ENCODE measurements around the gene OR8A1.

OR8A1 gene

DNA sequence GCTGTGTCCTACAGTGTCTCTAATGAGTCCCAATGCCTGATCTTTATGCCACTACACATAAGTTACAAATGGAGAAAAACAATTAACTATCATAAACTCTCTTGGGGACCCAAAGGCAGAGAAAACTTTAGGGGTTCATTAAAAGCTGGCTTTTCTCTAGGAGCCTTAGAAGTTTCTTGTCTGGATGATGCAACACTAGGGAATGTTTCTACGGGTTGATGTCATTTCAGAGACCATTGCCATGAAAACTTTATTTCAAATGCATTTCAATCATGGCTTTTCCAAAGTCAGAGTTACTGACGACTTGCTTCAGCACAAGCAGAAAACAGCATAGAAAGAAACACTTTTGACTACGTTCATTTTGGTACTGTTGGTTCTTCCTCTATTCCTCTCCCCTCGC lies 17.8 kb upstream of the OR8A1 start:
- Histone ChIP-seq H2AFZ (ENCODE audit: low read length, unreplicated experiment) (no peak overlapping the region), H3K36me3 (ENCODE audit: insufficient read depth, low read length) (no peaks in the 10 kb centered on the region), H3K27me3 (ENCODE audit: insufficient read depth, low read length) (peaks cover 17% of the 10 kb centered on the region; the same call in 1 of the 2 replicates), H3K4me1 (ENCODE audit: control insufficient read depth, insufficient read depth, low read length, unreplicated experiment) (no peaks in the 10 kb centered on the region), H3K27ac (ENCODE audit: low read depth, low read length) (no peak overlapping the region), H3K79me2 (ENCODE audit: control insufficient read depth, insufficient read depth, low read length, unreplicated experiment) (no peaks in the 10 kb centered on the region), H3K4me3 (ENCODE audit: low read depth, low read length) (no peak overlapping the region)

DNA sequence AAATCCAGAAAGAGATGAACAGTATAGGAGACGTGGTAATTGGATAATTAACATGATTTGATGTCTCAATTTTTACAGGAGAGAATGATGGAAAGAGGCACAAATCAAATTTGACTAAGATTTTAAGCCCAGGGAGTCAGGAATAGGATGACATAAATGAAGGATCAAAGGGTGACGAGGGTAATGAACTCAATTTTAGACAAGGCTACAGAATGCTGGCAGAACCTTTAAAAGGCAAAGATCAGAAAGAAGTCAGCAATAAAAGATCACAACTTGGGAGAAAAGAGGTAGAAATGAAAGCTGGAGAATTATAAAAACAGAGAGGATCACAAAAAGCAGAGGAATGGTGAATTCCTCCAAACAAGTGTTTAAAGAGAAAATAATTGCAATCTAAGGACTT lies 13.0 kb upstream of the OR8A1 start:
- no peaks in the 10 kb centered on the region for H3K4me1 ChIP-seq (ENCODE audit: control insufficient read depth, insufficient read depth, low read length, unreplicated experiment)
- H3K79me2 ChIP-seq (ENCODE audit: control insufficient read depth, insufficient read depth, low read length, unreplicated experiment) = no peaks in the 10 kb centered on the region
- H3K36me3 ChIP-seq (ENCODE audit: insufficient read depth, low read length) = no peaks in the 10 kb centered on the region
- no peak overlapping the region for H2AFZ ChIP-seq (ENCODE audit: low read length, unreplicated experiment)
- H3K27me3 ChIP-seq (ENCODE audit: insufficient read depth, low read length) = peaks cover 40% of the 10 kb centered on the region
- H3K27ac ChIP-seq (ENCODE audit: low read depth, low read length) = no peak overlapping the region
- no peak overlapping the region for H3K4me3 ChIP-seq (ENCODE audit: low read depth, low read length)

DNA sequence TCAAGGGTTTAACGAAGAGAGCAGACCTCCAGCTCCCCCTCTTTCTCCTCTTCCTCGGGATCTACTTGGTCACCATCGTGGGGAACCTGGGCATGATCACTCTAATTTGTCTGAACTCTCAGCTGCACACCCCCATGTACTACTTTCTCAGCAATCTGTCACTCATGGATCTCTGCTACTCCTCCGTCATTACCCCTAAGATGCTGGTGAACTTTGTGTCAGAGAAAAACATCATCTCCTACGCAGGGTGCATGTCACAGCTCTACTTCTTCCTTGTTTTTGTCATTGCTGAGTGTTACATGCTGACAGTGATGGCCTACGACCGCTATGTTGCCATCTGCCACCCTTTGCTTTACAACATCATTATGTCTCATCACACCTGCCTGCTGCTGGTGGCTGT lies 363 bp downstream of the OR8A1 start:
- H3K4me3 ChIP-seq (ENCODE audit: low read depth, low read length) = no peak overlapping the region
- H2AFZ ChIP-seq (ENCODE audit: low read length, unreplicated experiment) = no peak overlapping the region
- H3K4me1 ChIP-seq (ENCODE audit: control insufficient read depth, insufficient read depth, low read length, unreplicated experiment) = no peaks in the 10 kb centered on the region
- H3K79me2 ChIP-seq (ENCODE audit: control insufficient read depth, insufficient read depth, low read length, unreplicated experiment) = no peaks in the 10 kb centered on the region
- no peak overlapping the region for H3K27ac ChIP-seq (ENCODE audit: low read depth, low read length)
- no peaks in the 10 kb centered on the region for H3K36me3 ChIP-seq (ENCODE audit: insufficient read depth, low read length)
- peaks cover 80% of the 10 kb centered on the region for H3K27me3 ChIP-seq (ENCODE audit: insufficient read depth, low read length)

DNA sequence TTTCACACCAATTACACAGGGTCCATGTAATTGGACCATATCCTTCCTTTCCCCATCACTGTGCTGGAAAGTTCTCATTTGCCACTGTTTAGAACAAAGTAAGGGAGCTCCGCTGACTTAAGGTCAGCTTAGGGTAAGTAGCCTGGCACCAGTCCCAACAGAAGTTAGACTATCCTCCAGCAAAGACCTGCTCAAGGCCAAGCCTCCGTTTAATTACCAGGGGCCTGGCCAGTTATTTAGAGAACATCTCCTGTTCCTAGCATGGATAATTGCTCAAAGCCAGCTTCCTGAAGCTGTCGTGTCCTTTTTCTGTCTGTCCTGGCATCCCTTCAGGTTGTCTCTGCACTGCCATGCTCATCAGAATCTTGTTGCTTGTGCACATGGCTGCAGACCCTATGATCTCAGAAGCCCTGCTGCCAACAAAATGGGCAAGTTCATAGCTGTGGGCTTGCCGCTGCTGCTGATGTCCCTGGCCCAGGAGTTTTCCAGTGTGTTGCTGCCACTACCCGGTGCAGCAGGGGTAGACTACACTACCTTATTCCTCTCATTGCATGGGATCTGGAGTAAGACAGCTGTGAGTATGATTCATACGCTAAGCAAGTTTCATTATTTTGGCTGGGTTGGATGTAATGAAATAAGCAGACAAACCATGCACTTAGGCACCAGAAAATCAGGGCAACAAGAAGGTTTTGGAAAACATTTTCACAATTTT lies 8.1 kb downstream of the OR8A1 start:
- Histone ChIP-seq H3K27ac (ENCODE audit: low read depth, low read length) (no peak overlapping the region), H3K4me3 (ENCODE audit: low read depth, low read length) (no peak overlapping the region), H2AFZ (ENCODE audit: low read length, unreplicated experiment) (no peak overlapping the region), H3K36me3 (ENCODE audit: insufficient read depth, low read length) (no peaks in the 10 kb centered on the region), H3K27me3 (ENCODE audit: insufficient read depth, low read length) (peaks cover 58% of the 10 kb centered on the region), H3K79me2 (ENCODE audit: control insufficient read depth, insufficient read depth, low read length, unreplicated experiment) (no peaks in the 10 kb centered on the region), H3K4me1 (ENCODE audit: control insufficient read depth, insufficient read depth, low read length, unreplicated experiment) (no peaks in the 10 kb centered on the region)

DNA sequence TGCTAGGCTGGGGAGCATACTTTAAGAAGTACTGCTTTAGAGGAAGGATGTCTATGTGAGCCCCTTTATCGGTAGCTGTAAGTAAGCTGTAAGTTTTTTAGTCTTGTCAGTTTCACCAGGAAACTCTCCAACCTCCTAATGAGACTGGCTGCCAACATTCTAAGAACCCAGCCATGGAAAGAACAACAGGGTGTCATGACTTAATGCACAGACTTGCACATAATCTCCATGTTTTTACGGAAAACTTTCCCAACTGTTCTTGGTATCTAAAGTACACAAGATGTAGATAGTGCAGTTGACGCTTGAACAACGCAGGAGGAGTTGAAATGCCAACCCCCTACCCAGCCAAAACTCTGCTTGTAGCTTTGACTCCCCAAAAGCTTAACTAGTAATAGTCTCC lies 9.0 kb downstream of the OR8A1 start:
- no peak overlapping the region for H3K4me3 ChIP-seq (ENCODE audit: low read depth, low read length)
- peaks cover 64% of the 10 kb centered on the region for H3K27me3 ChIP-seq (ENCODE audit: insufficient read depth, low read length)
- H2AFZ ChIP-seq (ENCODE audit: low read length, unreplicated experiment) = no peak overlapping the region
- H3K4me1 ChIP-seq (ENCODE audit: control insufficient read depth, insufficient read depth, low read length, unreplicated experiment) = no peaks in the 10 kb centered on the region
- H3K79me2 ChIP-seq (ENCODE audit: control insufficient read depth, insufficient read depth, low read length, unreplicated experiment) = no peaks in the 10 kb centered on the region
- H3K36me3 ChIP-seq (ENCODE audit: insufficient read depth, low read length) = no peaks in the 10 kb centered on the region
- H3K27ac ChIP-seq (ENCODE audit: low read depth, low read length) = no peak overlapping the region

DNA sequence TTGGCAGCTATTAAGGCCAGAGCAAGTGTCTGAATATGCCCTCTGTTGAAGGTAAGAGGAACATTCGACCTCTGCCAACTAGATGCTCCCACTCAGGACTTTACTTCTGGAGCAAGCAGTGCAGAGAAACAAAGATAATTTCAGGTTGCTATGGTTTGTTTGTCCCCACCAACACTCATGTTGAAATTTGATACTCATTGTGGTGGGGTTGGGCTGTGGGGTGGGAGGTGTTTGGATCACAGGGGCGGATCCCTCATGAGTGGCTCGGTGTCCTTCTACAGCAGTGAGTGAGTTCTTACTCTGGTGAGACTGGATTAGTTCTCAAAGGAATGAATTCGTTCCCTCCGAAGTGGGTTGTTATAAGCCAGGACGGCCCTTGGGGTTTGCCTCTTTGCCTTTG lies 12.0 kb downstream of the OR8A1 start:
- H3K27me3 ChIP-seq (ENCODE audit: insufficient read depth, low read length) = peaks cover 44% of the 10 kb centered on the region
- no peak overlapping the region for H3K4me3 ChIP-seq (ENCODE audit: low read depth, low read length)
- H3K79me2 ChIP-seq (ENCODE audit: control insufficient read depth, insufficient read depth, low read length, unreplicated experiment) = no peaks in the 10 kb centered on the region
- no peaks in the 10 kb centered on the region for H3K4me1 ChIP-seq (ENCODE audit: control insufficient read depth, insufficient read depth, low read length, unreplicated experiment)
- H3K27ac ChIP-seq (ENCODE audit: low read depth, low read length) = no peak overlapping the region
- H3K36me3 ChIP-seq (ENCODE audit: insufficient read depth, low read length) = no peaks in the 10 kb centered on the region
- H2AFZ ChIP-seq (ENCODE audit: low read length, unreplicated experiment) = no peak overlapping the region

DNA sequence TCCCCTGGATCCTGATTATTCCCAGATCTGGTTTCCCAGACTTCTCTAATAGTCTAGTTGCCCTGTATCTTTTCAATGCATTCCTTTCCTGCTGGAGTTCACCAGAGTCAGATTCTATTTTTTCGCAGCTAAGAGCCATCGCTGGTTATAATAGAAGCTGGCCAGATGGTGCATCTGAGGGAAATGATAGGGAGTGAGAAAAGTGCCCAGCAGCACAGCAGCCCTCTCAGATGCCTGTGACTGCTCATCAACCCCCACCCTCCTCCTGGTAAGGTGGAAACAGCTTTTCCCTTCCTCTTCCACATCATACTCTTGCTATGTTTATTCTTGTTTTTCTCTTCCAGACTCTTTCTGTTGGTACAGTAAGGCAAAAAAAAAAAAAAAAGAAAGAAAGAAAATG lies 12.8 kb downstream of the OR8A1 start:
- no peak overlapping the region for H2AFZ ChIP-seq (ENCODE audit: low read length, unreplicated experiment)
- H3K27me3 ChIP-seq (ENCODE audit: insufficient read depth, low read length) = peaks cover 40% of the 10 kb centered on the region
- H3K79me2 ChIP-seq (ENCODE audit: control insufficient read depth, insufficient read depth, low read length, unreplicated experiment) = no peaks in the 10 kb centered on the region
- no peak overlapping the region for H3K27ac ChIP-seq (ENCODE audit: low read depth, low read length)
- H3K4me3 ChIP-seq (ENCODE audit: low read depth, low read length) = no peak overlapping the region
- H3K36me3 ChIP-seq (ENCODE audit: insufficient read depth, low read length) = no peaks in the 10 kb centered on the region
- no peaks in the 10 kb centered on the region for H3K4me1 ChIP-seq (ENCODE audit: control insufficient read depth, insufficient read depth, low read length, unreplicated experiment)

DNA sequence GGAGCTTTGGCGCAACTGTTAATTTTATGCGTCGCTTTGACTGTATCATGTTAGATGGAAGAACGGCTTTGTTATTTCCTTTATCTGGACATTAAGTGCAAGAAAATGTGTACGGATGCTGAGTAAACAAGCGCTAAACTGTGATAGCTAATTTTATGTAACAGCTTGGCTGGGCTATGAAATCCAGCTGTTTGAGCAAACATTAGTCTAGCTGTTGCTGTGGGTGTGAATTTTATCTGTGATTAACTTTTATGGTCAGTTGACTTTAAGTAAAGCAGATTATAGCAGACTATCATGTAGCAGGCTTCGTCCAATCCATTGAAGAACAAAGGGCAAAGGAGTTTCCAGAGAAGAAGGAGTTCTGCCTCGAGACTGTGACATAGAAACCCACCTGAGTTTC lies 14.0 kb downstream of the OR8A1 start:
- H3K36me3 ChIP-seq (ENCODE audit: insufficient read depth, low read length) = no peaks in the 10 kb centered on the region
- no peak overlapping the region for H3K27ac ChIP-seq (ENCODE audit: low read depth, low read length)

DNA sequence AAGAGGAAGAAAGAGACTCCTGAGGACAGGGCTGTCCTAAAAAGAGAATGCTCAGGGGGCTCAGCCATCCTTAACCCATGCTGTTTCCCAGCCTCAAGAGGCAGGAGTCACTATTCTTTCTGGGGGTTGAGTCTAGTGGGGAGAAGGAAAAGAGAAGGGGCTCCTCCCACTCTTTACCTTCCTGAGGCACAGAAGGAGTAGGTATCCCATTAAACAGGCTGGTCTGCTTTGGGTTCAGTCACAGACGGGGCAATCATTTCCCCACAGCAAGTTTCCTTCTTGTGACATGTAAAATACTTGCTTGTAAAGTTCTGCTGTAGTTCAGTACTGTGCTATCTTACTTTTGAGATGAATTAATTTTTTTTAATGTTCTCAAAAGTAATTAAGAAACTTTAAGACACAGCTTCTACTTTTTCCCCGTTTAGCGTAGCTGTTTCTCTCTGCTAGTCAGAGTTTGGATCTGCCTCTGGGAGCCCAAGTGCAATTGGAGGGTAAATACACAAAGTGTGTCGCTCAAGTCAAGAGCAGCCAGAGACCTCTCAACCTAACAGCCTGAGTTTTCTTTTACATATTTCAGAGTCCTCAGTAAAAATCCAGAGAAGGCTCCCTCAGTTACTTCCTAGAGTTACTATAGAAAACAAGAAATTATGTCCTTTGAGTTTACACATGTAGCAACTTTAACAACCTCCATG lies 15.0 kb downstream of the OR8A1 start:
- no peaks in the 10 kb centered on the region for H3K79me2 ChIP-seq (ENCODE audit: control insufficient read depth, insufficient read depth, low read length, unreplicated experiment)
- H3K36me3 ChIP-seq (ENCODE audit: insufficient read depth, low read length) = no peaks in the 10 kb centered on the region
- peaks cover 43% of the 10 kb centered on the region for H3K27me3 ChIP-seq (ENCODE audit: insufficient read depth, low read length)
- H3K4me1 ChIP-seq (ENCODE audit: control insufficient read depth, insufficient read depth, low read length, unreplicated experiment) = no peaks in the 10 kb centered on the region
- H2AFZ ChIP-seq (ENCODE audit: low read length, unreplicated experiment) = no peak overlapping the region
- no peak overlapping the region for H3K4me3 ChIP-seq (ENCODE audit: low read depth, low read length)
- no peak overlapping the region for H3K27ac ChIP-seq (ENCODE audit: low read depth, low read length)

More for the DNA sequence above, 14.0 kb downstream of the OR8A1 start:
- no peaks in the 10 kb centered on the region for H3K79me2 ChIP-seq (ENCODE audit: control insufficient read depth, insufficient read depth, low read length, unreplicated experiment)
- H2AFZ ChIP-seq (ENCODE audit: low read length, unreplicated experiment) = no peak overlapping the region
- H3K4me3 ChIP-seq (ENCODE audit: low read depth, low read length) = no peak overlapping the region
- peaks cover 40% of the 10 kb centered on the region for H3K27me3 ChIP-seq (ENCODE audit: insufficient read depth, low read length)
- H3K4me1 ChIP-seq (ENCODE audit: control insufficient read depth, insufficient read depth, low read length, unreplicated experiment) = no peaks in the 10 kb centered on the region

DNA sequence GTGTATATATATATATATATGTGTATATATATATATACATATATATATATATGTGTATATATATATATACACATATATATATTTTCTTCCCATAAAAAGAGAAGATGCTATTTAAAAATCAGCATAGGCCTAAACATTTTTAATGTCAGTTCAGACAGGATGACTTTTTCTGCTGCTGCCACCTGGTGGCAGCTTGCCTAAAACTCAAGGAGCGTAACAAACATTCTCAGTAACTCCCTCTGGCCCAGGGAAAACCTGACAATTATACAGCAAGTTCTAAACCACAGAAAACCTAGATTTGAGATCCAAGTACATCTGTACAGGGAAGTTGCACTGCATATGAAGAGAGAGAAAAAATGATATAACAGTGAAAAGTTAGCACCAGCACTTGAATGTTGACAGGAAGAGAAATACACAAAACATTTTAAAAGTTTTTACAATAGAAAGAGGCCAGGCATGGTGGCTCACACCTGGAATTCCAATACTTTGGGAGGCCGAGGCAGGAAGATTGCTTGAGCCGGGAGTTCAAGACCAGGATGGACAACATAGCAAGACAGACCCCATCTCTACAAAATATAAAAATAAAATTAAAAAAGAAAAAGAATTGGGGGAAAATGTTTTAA lies 16.6 kb downstream of the OR8A1 start:
- no peak overlapping the region for H3K27ac ChIP-seq (ENCODE audit: low read depth, low read length)

DNA sequence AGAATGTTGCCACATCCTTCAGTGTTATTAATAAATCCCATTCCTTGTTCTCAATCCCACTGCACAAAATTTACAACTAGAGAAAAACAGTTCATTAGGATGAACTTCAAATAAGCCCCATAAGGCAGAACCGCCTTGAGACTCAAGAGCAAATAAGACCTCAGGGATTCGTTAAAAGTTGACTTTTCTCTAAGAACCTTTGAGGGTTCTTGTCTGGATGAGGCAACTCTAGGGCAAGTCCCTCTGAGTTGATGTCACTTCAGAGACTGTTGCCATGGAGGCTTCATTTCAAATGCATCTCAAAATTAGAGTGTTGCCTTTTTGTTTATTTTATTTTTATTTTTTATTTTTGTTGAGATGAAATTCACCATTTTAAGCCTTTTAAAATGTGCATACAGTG lies 21.6 kb downstream of the OR8A1 start:
- Histone ChIP-seq H3K4me3 (ENCODE audit: low read depth, low read length) (no peak overlapping the region), H3K36me3 (ENCODE audit: insufficient read depth, low read length) (no peaks in the 10 kb centered on the region), H2AFZ (ENCODE audit: low read length, unreplicated experiment) (no peak overlapping the region), H3K27me3 (ENCODE audit: insufficient read depth, low read length) (peaks cover 62% of the 10 kb centered on the region), H3K4me1 (ENCODE audit: control insufficient read depth, insufficient read depth, low read length, unreplicated experiment) (no peaks in the 10 kb centered on the region), H3K27ac (ENCODE audit: low read depth, low read length) (no peak overlapping the region), H3K79me2 (ENCODE audit: control insufficient read depth, insufficient read depth, low read length, unreplicated experiment) (no peaks in the 10 kb centered on the region)

More for the DNA sequence above, 16.6 kb downstream of the OR8A1 start:
- Histone ChIP-seq H3K4me3 (ENCODE audit: low read depth, low read length) (no peak overlapping the region), H3K27me3 (ENCODE audit: insufficient read depth, low read length) (peaks cover 49% of the 10 kb centered on the region), H2AFZ (ENCODE audit: low read length, unreplicated experiment) (no peak overlapping the region), H3K4me1 (ENCODE audit: control insufficient read depth, insufficient read depth, low read length, unreplicated experiment) (no peaks in the 10 kb centered on the region), H3K36me3 (ENCODE audit: insufficient read depth, low read length) (no peaks in the 10 kb centered on the region), H3K79me2 (ENCODE audit: control insufficient read depth, insufficient read depth, low read length, unreplicated experiment) (no peaks in the 10 kb centered on the region)
